ENCODE measurements around the gene PARP8.
A peak's percentile ranks its signal among the peaks of the same experiment; 100 is the strongest.

PARP8 gene

DNA sequence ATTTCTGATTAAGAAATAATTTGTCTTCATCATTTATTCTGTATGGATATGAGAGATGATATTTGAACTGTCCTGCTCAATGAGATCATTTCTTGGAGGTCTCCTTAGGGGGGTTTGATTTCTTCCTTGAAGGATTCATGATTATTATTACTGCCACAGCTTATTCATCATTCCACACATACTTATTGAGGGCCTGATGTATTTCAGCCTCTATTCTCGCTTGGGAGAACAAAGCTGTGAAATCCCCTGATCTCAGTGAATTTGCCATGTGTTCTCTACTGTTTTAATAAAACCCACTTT lies 36.9 kb downstream of the PARP8 start:
- no peak for DNase-seq
- Histone ChIP-seq H3K36me3 (ENCODE audit: control insufficient read depth, insufficient read depth, low read length) (peaks cover 4% of the 10 kb centered on the region), H3K4me1 (ENCODE audit: control insufficient read depth, insufficient read depth, low read length, poor library complexity, severe bottlenecking) (peaks cover 15% of the 10 kb centered on the region), H3K27ac (ENCODE audit: insufficient read depth, low read length, poor library complexity, severe bottlenecking) (no peak overlapping the region), H3K4me3 (ENCODE audit: insufficient read depth, low read depth, low read length, poor library complexity, severe bottlenecking) (no peak overlapping the region), H3K9me3 (ENCODE audit: control insufficient read depth, low read length) (no peaks in the 10 kb centered on the region), H3K27me3 (replicated peaks; ENCODE audit: control insufficient read depth, insufficient read depth, low read length, poor library complexity, severe bottlenecking) (no peaks in the 10 kb centered on the region)

DNA sequence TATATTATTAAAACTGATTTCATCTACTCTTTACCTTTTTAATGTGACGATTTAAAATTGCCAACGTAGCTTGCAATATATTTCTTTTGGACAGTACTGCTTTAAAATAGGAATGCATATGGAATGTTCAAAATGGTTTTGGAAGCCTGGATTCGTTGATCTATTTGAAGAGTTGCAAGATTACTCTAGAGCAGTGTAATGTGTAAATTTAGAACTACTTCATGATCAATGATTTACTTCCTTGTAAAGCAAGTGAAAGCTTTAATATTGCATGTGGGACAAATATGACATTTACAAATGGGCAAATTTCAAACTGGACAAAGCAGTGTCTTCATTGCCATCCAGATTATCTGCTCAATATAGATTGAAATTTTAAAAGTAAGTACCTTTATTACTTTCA lies 38.3 kb downstream of the PARP8 start:
- Histone ChIP-seq H3K9me3 (ENCODE audit: control insufficient read depth, low read length) (no peaks in the 10 kb centered on the region), H3K4me3 (ENCODE audit: insufficient read depth, low read depth, low read length, poor library complexity, severe bottlenecking) (no peak overlapping the region), H3K4me1 (ENCODE audit: control insufficient read depth, insufficient read depth, low read length, poor library complexity, severe bottlenecking) (peaks cover 15% of the 10 kb centered on the region), H3K27ac (ENCODE audit: insufficient read depth, low read length, poor library complexity, severe bottlenecking) (no peak overlapping the region), H3K27me3 (replicated peaks; ENCODE audit: control insufficient read depth, insufficient read depth, low read length, poor library complexity, severe bottlenecking) (no peaks in the 10 kb centered on the region), H3K36me3 (ENCODE audit: control insufficient read depth, insufficient read depth, low read length) (peaks cover under 1% of the 10 kb centered on the region)
- DNase-seq = no peak

DNA sequence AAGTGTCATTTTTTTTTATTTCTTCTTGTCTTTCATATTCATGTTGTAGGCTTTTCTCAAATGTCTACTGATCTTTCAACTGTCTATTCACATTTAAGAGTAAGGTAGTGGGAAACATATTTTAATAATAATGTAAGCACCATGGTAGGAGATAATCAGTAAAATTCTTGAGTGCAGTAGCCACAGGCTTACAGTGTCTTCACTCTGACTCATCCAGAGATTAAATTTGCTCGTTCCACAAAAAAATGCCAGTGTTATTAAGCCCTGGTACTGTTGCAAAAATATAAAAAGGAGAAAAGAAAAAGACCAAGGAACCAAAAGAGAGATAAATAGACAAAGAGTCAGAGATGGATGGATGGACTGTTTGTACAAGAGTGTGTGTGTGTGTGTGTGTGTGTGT lies 43.0 kb downstream of the PARP8 start:
- Histone ChIP-seq H3K27ac (ENCODE audit: insufficient read depth, low read length, poor library complexity, severe bottlenecking) (peak overlapping the region; percentile 43), H3K27me3 (replicated peaks; ENCODE audit: control insufficient read depth, insufficient read depth, low read length, poor library complexity, severe bottlenecking) (no peaks in the 10 kb centered on the region), H3K9me3 (ENCODE audit: control insufficient read depth, low read length) (no peaks in the 10 kb centered on the region), H3K4me1 (ENCODE audit: control insufficient read depth, insufficient read depth, low read length, poor library complexity, severe bottlenecking) (peaks cover 30% of the 10 kb centered on the region), H3K4me3 (ENCODE audit: insufficient read depth, low read depth, low read length, poor library complexity, severe bottlenecking) (no peak overlapping the region), H3K36me3 (ENCODE audit: control insufficient read depth, insufficient read depth, low read length) (no peaks in the 10 kb centered on the region)
- DNase-seq = no peak

DNA sequence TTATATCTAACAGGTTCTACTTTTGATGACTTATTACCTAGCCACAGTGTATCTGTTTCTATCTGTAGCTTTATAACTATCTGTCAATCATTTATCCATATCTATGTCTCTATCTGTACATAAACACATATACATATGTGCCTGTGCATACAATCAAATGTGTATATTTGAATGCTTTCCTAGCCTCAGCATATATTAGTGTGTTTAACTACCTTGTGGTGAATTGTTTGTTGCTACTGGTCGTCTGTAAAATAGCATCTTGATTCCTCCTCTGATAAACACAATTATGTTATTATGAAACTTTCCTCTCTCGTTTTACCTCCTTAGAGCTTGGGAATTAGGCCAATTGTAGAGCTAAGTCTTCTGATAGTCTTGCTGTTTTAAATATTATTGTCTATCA lies 44.4 kb downstream of the PARP8 start:
- H3K4me1 ChIP-seq (ENCODE audit: control insufficient read depth, insufficient read depth, low read length, poor library complexity, severe bottlenecking) = peaks cover 30% of the 10 kb centered on the region
- H3K36me3 ChIP-seq (ENCODE audit: control insufficient read depth, insufficient read depth, low read length) = no peaks in the 10 kb centered on the region
- H3K9me3 ChIP-seq (ENCODE audit: control insufficient read depth, low read length) = no peaks in the 10 kb centered on the region
- no peaks in the 10 kb centered on the region for H3K27me3 ChIP-seq (replicated peaks; ENCODE audit: control insufficient read depth, insufficient read depth, low read length, poor library complexity, severe bottlenecking)
- peak overlapping the region; percentile 16 for H3K4me3 ChIP-seq (ENCODE audit: insufficient read depth, low read depth, low read length, poor library complexity, severe bottlenecking)
- DNase-seq = no peak
- peak overlapping the region; percentile 74 for H3K27ac ChIP-seq (ENCODE audit: insufficient read depth, low read length, poor library complexity, severe bottlenecking)

DNA sequence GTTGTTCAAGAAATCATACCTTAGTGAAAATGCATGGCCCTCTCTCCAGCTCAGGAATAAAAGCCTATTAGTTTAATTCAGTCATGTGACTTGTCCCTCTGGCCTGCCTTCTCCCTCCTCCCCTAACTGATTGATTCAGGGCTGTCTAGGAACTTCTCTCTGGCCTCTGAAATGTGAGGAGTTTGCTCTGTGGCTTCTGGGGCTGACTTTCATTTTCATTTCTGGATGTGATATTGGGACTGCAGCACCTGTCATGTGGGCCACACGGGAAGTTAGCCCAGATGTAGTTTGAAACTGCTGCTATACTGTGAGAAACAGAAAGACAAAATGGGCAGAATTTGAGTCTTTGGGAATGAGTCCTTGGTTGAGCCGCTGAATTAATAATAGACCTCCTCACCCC lies 44.8 kb downstream of the PARP8 start:
- Histone ChIP-seq H3K27me3 (replicated peaks; ENCODE audit: control insufficient read depth, insufficient read depth, low read length, poor library complexity, severe bottlenecking) (no peaks in the 10 kb centered on the region), H3K4me3 (ENCODE audit: insufficient read depth, low read depth, low read length, poor library complexity, severe bottlenecking) (peak overlapping the region; percentile 16), H3K27ac (ENCODE audit: insufficient read depth, low read length, poor library complexity, severe bottlenecking) (peak overlapping the region; percentile 74), H3K9me3 (ENCODE audit: control insufficient read depth, low read length) (no peaks in the 10 kb centered on the region), H3K36me3 (ENCODE audit: control insufficient read depth, insufficient read depth, low read length) (no peaks in the 10 kb centered on the region), H3K4me1 (ENCODE audit: control insufficient read depth, insufficient read depth, low read length, poor library complexity, severe bottlenecking) (peaks cover 30% of the 10 kb centered on the region)
- DNase-seq = peak; percentile 44 to 60 (median 51)

DNA sequence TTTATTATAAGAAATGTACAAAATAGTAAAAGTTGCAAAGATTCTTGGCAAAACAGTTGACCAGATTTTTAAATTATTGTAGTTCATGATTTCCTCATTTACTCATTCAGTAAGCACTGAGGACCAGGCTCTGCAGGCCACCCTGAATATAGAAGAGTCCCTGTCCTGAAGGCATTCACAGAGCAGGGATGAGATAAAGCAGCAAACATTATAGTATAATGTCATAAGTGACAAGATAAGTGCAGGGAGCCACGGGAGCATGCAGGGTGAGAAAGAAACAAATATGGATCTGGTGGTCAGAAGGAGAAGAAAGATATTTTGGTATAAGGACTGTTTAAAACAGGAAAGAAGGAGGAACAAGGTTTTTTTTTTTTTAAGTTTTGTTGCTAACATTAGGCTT lies 46.0 kb downstream of the PARP8 start:
- Histone ChIP-seq H3K27me3 (replicated peaks; ENCODE audit: control insufficient read depth, insufficient read depth, low read length, poor library complexity, severe bottlenecking) (no peaks in the 10 kb centered on the region), H3K4me1 (ENCODE audit: control insufficient read depth, insufficient read depth, low read length, poor library complexity, severe bottlenecking) (peaks cover 30% of the 10 kb centered on the region), H3K4me3 (ENCODE audit: insufficient read depth, low read depth, low read length, poor library complexity, severe bottlenecking) (no peak overlapping the region), H3K36me3 (ENCODE audit: control insufficient read depth, insufficient read depth, low read length) (no peaks in the 10 kb centered on the region), H3K9me3 (ENCODE audit: control insufficient read depth, low read length) (no peaks in the 10 kb centered on the region), H3K27ac (ENCODE audit: insufficient read depth, low read length, poor library complexity, severe bottlenecking) (peak overlapping the region; percentile 74)
- DNase-seq = no peak

DNA sequence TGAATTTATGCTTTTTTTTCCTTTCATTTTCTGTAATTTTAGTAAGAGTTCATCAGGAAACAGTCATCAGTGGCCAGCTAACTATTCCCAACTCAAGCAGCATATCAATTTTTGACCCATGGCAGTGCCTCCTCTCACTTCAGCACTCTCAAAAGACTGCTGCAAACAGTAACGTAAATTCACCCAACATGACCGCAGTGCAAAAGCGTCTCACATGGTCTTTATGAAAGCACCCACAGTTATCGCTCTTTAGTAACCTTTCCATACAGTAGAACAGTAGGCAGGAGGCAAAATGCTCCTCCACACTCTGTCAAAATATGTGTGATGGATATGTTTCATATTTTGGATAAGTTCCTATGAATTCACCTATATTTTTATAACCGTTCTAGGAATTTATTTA lies 48.6 kb downstream of the PARP8 start:
- no peak overlapping the region for H3K4me3 ChIP-seq (ENCODE audit: insufficient read depth, low read depth, low read length, poor library complexity, severe bottlenecking)
- H3K4me1 ChIP-seq (ENCODE audit: control insufficient read depth, insufficient read depth, low read length, poor library complexity, severe bottlenecking) = peaks cover 23% of the 10 kb centered on the region
- DNase-seq = no peak
- no peaks in the 10 kb centered on the region for H3K9me3 ChIP-seq (ENCODE audit: control insufficient read depth, low read length)
- H3K36me3 ChIP-seq (ENCODE audit: control insufficient read depth, insufficient read depth, low read length) = no peaks in the 10 kb centered on the region
- no peak overlapping the region for H3K27ac ChIP-seq (ENCODE audit: insufficient read depth, low read length, poor library complexity, severe bottlenecking)
- no peaks in the 10 kb centered on the region for H3K27me3 ChIP-seq (replicated peaks; ENCODE audit: control insufficient read depth, insufficient read depth, low read length, poor library complexity, severe bottlenecking)

DNA sequence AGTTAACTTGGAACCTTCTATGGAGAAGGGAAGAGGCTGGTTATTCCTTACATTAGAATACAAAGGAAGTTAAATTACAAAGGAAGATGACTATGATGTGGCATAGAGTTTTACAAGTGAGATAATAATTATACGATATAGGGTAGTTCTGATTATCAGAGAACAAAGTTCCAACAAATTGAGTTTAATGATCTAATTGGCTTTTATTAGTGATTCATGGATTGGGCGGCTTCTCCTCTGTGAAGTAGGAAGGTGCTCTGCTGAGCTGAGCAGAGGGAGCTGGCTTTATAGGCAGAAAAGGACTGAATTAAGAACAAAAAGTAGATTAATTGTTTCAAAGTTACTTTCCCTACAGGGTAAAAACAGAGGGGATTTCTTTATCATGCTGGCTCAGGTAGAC lies 49.7 kb downstream of the PARP8 start:
- peaks cover 21% of the 10 kb centered on the region for H3K4me1 ChIP-seq (ENCODE audit: control insufficient read depth, insufficient read depth, low read length, poor library complexity, severe bottlenecking)
- no peaks in the 10 kb centered on the region for H3K36me3 ChIP-seq (ENCODE audit: control insufficient read depth, insufficient read depth, low read length)
- no peak overlapping the region for H3K4me3 ChIP-seq (ENCODE audit: insufficient read depth, low read depth, low read length, poor library complexity, severe bottlenecking)
- H3K27me3 ChIP-seq (replicated peaks; ENCODE audit: control insufficient read depth, insufficient read depth, low read length, poor library complexity, severe bottlenecking) = no peaks in the 10 kb centered on the region
- no peaks in the 10 kb centered on the region for H3K9me3 ChIP-seq (ENCODE audit: control insufficient read depth, low read length)
- DNase-seq = no peak
- H3K27ac ChIP-seq (ENCODE audit: insufficient read depth, low read length, poor library complexity, severe bottlenecking) = no peak overlapping the region

DNA sequence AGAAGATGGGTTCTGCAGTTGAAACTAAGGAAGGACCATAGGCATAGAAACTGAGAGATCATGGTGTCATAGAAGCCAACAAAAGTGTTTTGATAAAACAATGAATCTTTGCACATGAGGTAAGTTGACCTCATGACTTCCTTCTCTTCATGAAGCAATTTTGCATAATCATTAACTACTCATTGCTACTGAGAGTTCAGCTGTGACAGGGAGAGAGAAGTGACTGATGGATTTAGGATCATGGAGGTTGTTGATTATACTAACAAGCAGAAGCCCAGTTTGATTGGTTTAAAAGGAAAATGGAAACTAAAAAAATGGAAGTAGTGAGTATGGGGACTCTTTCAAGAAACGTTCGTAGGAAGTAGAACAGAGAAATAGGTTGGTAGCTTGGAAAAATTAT lies 51.2 kb downstream of the PARP8 start:
- Histone ChIP-seq H3K4me3 (ENCODE audit: insufficient read depth, low read depth, low read length, poor library complexity, severe bottlenecking) (no peak overlapping the region), H3K27ac (ENCODE audit: insufficient read depth, low read length, poor library complexity, severe bottlenecking) (no peak overlapping the region), H3K36me3 (ENCODE audit: control insufficient read depth, insufficient read depth, low read length) (no peaks in the 10 kb centered on the region), H3K9me3 (ENCODE audit: control insufficient read depth, low read length) (no peaks in the 10 kb centered on the region), H3K4me1 (ENCODE audit: control insufficient read depth, insufficient read depth, low read length, poor library complexity, severe bottlenecking) (peaks cover 9% of the 10 kb centered on the region), H3K27me3 (replicated peaks; ENCODE audit: control insufficient read depth, insufficient read depth, low read length, poor library complexity, severe bottlenecking) (no peaks in the 10 kb centered on the region)
- no peak for DNase-seq

DNA sequence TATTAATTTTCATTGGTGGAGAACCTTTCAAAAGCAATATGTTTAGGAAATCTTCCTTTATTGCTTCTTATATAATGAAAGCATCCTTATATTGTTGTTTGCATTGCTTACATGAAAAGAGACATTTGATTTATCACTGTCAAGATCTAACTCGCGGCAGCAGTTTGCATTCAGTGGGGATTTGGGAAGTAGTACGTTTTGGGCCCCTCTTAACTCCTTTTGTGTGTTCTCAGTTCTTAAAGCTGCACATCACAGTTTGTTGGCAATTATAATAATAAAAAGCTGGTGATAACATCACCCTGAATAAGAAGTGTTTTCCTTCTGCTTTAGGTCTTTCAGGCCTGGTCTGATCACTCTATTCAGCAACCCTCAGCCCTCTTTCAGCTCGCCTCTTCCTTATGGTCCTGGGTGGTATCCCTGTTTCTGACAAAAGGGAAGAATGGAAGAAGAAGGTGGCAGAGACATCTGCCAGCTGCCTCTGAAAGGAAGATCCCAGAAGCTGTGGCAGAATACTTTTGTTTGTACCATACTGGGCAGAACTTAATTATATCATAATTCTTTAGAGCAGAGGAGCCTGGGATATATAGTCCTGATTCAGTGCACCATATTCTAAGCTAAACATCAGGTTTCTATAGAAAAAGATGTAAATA lies 53.7 kb downstream of the PARP8 start:
- H3K36me3 ChIP-seq (ENCODE audit: control insufficient read depth, insufficient read depth, low read length) = no peaks in the 10 kb centered on the region
- no peak for DNase-seq
- H3K27ac ChIP-seq (ENCODE audit: insufficient read depth, low read length, poor library complexity, severe bottlenecking) = no peak overlapping the region
- no peaks in the 10 kb centered on the region for H3K9me3 ChIP-seq (ENCODE audit: control insufficient read depth, low read length)
- no peak overlapping the region for H3K4me3 ChIP-seq (ENCODE audit: insufficient read depth, low read depth, low read length, poor library complexity, severe bottlenecking)
- peaks cover 5% of the 10 kb centered on the region for H3K4me1 ChIP-seq (ENCODE audit: control insufficient read depth, insufficient read depth, low read length, poor library complexity, severe bottlenecking)
- no peaks in the 10 kb centered on the region for H3K27me3 ChIP-seq (replicated peaks; ENCODE audit: control insufficient read depth, insufficient read depth, low read length, poor library complexity, severe bottlenecking)

DNA sequence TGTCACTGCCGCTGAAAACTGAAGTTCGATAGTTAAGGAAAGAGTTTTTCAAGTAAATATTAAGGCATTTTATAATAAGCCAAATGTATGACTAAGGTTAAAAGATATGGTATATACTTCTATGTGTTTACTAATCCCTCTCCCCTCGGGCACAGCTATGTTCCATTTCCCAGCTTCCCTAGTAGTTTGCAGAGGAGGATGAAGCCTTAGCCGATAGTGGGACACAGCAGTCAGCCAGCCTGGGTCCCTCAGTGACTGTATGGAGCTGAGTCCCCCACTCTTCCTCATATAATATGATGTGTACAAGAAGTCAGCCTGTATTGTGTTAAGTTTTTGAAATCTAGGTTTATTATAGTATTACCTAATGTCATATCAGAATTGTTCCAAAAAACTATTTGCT lies 55.8 kb downstream of the PARP8 start:
- Histone ChIP-seq H3K36me3 (ENCODE audit: control insufficient read depth, insufficient read depth, low read length) (no peaks in the 10 kb centered on the region), H3K4me3 (ENCODE audit: insufficient read depth, low read depth, low read length, poor library complexity, severe bottlenecking) (no peak overlapping the region), H3K9me3 (ENCODE audit: control insufficient read depth, low read length) (no peaks in the 10 kb centered on the region), H3K4me1 (ENCODE audit: control insufficient read depth, insufficient read depth, low read length, poor library complexity, severe bottlenecking) (peaks cover 21% of the 10 kb centered on the region), H3K27me3 (replicated peaks; ENCODE audit: control insufficient read depth, insufficient read depth, low read length, poor library complexity, severe bottlenecking) (no peaks in the 10 kb centered on the region), H3K27ac (ENCODE audit: insufficient read depth, low read length, poor library complexity, severe bottlenecking) (no peak overlapping the region)
- DNase-seq = no peak

Measured in effector memory CD4-positive, alpha-beta T cell (primary cell).